Neuronal stem cell (in vitro differentiated cells): ENCODE results near the gene ELFN1.
A peak's percentile ranks its signal among the peaks of the same experiment; 100 is the strongest.

Source experiments
- DNase-seq: peaks from one replicate; pipeline ENCODE4 v3.0.0-alpha.2; 2013; ENCODE audit warnings: low spot score
- H2AFZ ChIP-seq: one replicate; pipeline ENCODE4 v1.6.1; 2013; ENCODE audit warnings: mild to moderate bottlenecking, low read length, inconsistent platforms
- H2AK5ac ChIP-seq: 2 replicates; pipeline ENCODE4 v1.6.1; 2013; ENCODE audit warnings: low read depth, mild to moderate bottlenecking, inconsistent platforms, low read length, moderate library complexity, mixed read lengths
- H2BK120ac ChIP-seq: 2 replicates; pipeline ENCODE4 v1.6.1; 2013; ENCODE audit warnings: low read depth, mild to moderate bottlenecking, inconsistent platforms, low read length, moderate library complexity, mixed read lengths
- H2BK12ac ChIP-seq: one replicate; pipeline ENCODE4 v1.6.1; 2013; ENCODE audit warnings: low read length, inconsistent platforms
- H2BK15ac ChIP-seq: 2 replicates; pipeline ENCODE4 v1.6.1; 2013; ENCODE audit warnings: mild to moderate bottlenecking, low read length, inconsistent platforms, mixed read lengths
- H2BK5ac ChIP-seq: one replicate; pipeline ENCODE4 v1.6.1; 2013; ENCODE audit warnings: inconsistent platforms, mild to moderate bottlenecking, low read length, moderate library complexity
- H3K14ac ChIP-seq: one replicate; pipeline ENCODE4 v1.6.1; 2013; ENCODE audit warnings: low read length, inconsistent platforms
- H3K18ac ChIP-seq: 2 replicates; pipeline ENCODE4 v1.6.1; 2013; ENCODE audit warnings: low read length, inconsistent platforms
- H3K23ac ChIP-seq: 2 replicates; pipeline ENCODE4 v1.6.1; 2013; ENCODE audit warnings: low read depth, mild to moderate bottlenecking, mixed read lengths, low read length, inconsistent platforms; ENCODE audit not compliant: poor library complexity
- H3K27ac ChIP-seq: replicated peaks from 3 replicates; pipeline ENCODE4 v1.5.1; 2013; ENCODE audit warnings: low read length, inconsistent platforms
- H3K27me3 ChIP-seq, 3 experiments: 2 replicates each; pipeline ENCODE4 v1.6.1; 2013; ENCODE audit warnings: low read length in 3 of 3, mild to moderate bottlenecking in 2 of 3, inconsistent platforms in 1 of 3, low read depth in 1 of 3, mixed read lengths in 1 of 3, moderate library complexity in 1 of 3; ENCODE audit not compliant: control insufficient read depth in 3 of 3, insufficient read depth in 3 of 3
- H3K36me3 ChIP-seq, 2 donors: replicated peaks in 1 of 2; 2 replicates each; pipeline ENCODE4 v1.6.1; 2013; ENCODE audit warnings: low read length in 2 of 2; ENCODE audit not compliant: control insufficient read depth in 2 of 2, insufficient read depth in 2 of 2
- H3K4ac ChIP-seq: 2 replicates; pipeline ENCODE4 v1.6.1; 2013; ENCODE audit warnings: inconsistent platforms, mild to moderate bottlenecking, low read length, moderate library complexity
- H3K4me1 ChIP-seq, 2 donors: 1 replicate in 1 of 2; 2 replicates in 1 of 2; pipeline ENCODE4 v1.6.1; 2013; ENCODE audit warnings: low read length in 2 of 2, low read depth in 1 of 2; ENCODE audit not compliant: control insufficient read depth in 2 of 2, insufficient read depth in 1 of 2
- H3K4me2 ChIP-seq: one replicate; pipeline ENCODE4 v1.6.1; 2013; ENCODE audit warnings: mild to moderate bottlenecking, low read length, inconsistent platforms; ENCODE audit not compliant: insufficient read depth, poor library complexity, severe bottlenecking
- H3K4me3 ChIP-seq, 2 donors: 2 replicates each; pipeline ENCODE4 v1.5.1; 2013; ENCODE audit warnings: low read length in 2 of 2, mild to moderate bottlenecking in 2 of 2, inconsistent platforms in 1 of 2, moderate library complexity in 1 of 2
- H3K79me1 ChIP-seq: one replicate; pipeline ENCODE4 v1.6.1; 2013; ENCODE audit warnings: low read depth, mild to moderate bottlenecking, inconsistent platforms, low read length, moderate library complexity
- H3K9ac ChIP-seq: one replicate; pipeline ENCODE4 v1.6.1; 2013; ENCODE audit warnings: mild to moderate bottlenecking, low read depth, low read length, inconsistent platforms; ENCODE audit not compliant: poor library complexity
- H3K9me3 ChIP-seq, 2 donors: replicated peaks in 1 of 2; 2 replicates each; pipeline versions ENCODE3 to v1.6.1; 2013; ENCODE audit warnings: low read length in 2 of 2, mild to moderate bottlenecking in 2 of 2, inconsistent platforms in 1 of 2, low read depth in 1 of 2, mixed read lengths in 1 of 2, moderate library complexity in 1 of 2; ENCODE audit not compliant: control insufficient read depth in 2 of 2, insufficient read depth in 1 of 2
- H4K8ac ChIP-seq: one replicate; pipeline ENCODE4 v1.6.1; 2013; ENCODE audit warnings: low read depth, mild to moderate bottlenecking, inconsistent platforms, low read length, moderate library complexity
- H4K91ac ChIP-seq: one replicate; pipeline ENCODE4 v1.6.1; 2013; ENCODE audit warnings: low read length, low read depth, mild to moderate bottlenecking, inconsistent platforms; ENCODE audit not compliant: poor library complexity
- WGBS, 2 donors: extraction: QIAGEN DNeasy Blood & Tissue Kit; methylation state at CpG; one replicate each; pipeline ENCODE4 v1.1.7; 2013; ENCODE audit warnings: missing lambda C conversion rate in 2 of 2, mixed read lengths in 1 of 2; ENCODE audit not compliant: insufficient read length in 2 of 2, insufficient replicate concordance in 1 of 2; ENCODE audit errors: extremely low coverage in 2 of 2; 5-methylcytosine and 5-hydroxymethylcytosine counted together

ELFN1 gene

GRCh38 chr7:1754345-1754908, 84.3 kb downstream of the ELFN1 start:
- Histone ChIP-seq H2BK15ac (no peak overlapping the region), H2AK5ac (no peak overlapping the region), H3K9me3 (no peaks in the 10 kb centered on the region), H3K14ac (no peak overlapping the region), H3K4me2 (no peak overlapping the region), H3K23ac (no peak overlapping the region), H3K4me3 (no peak overlapping the region), H3K27ac (no peak overlapping the region), H3K18ac (no peak overlapping the region), H3K79me1 (no peaks in the 10 kb centered on the region), H3K4ac (no peak overlapping the region), H2BK120ac (no peak overlapping the region), H2BK12ac (no peak overlapping the region), H3K4me1 (peaks cover 0 to 8% of the 10 kb centered on the region in 2 donors), H2AFZ (no peak overlapping the region), H2BK5ac (no peak overlapping the region), H3K27me3 (peaks cover 0 to 13% (median 2%) of the 10 kb centered on the region in 3 experiments), H3K9ac (no peak overlapping the region), H3K36me3 (no peaks in the 10 kb centered on the region), H4K8ac (no peak overlapping the region), H4K91ac (no peak overlapping the region)
- DNase-seq: no peak
- no CpG with 5 or more reads among the region's 5 CpGs for WGBS, 2 donors

- H3K14ac ChIP-seq: no peak overlapping the region
These were observed 85.9 kb downstream of the ELFN1 start for GRCh38 chr7:1755783-1756625.

GRCh38 chr7:1757601-1758000, 87.5 kb downstream of the ELFN1 start:
- peaks cover 3% of the 10 kb centered on the region for H3K79me1 ChIP-seq
- H2BK120ac ChIP-seq: no peak overlapping the region
- H3K4me2 ChIP-seq: no peak overlapping the region
- peaks cover 0 to 4% of the 10 kb centered on the region in 2 donors for H3K9me3 ChIP-seq
- peak overlapping the region; percentile 73 for H3K14ac ChIP-seq
- no peak overlapping the region for H3K23ac ChIP-seq
- H3K4ac ChIP-seq: no peak overlapping the region
- no peak overlapping the region for H3K27ac ChIP-seq
- no peaks in the 10 kb centered on the region for H3K36me3 ChIP-seq
- no peak overlapping the region for H3K9ac ChIP-seq
- WGBS, 2 donors: no CpG with 5 or more reads among the region's 13 CpGs
- H2BK5ac ChIP-seq: no peak overlapping the region
- peaks cover 0 to 13% (median 4%) of the 10 kb centered on the region in 3 experiments for H3K27me3 ChIP-seq
- no peak overlapping the region for H2BK12ac ChIP-seq
- H2AFZ ChIP-seq: no peak overlapping the region
- H2BK15ac ChIP-seq: peak overlapping the region; percentile 62
- no peak for DNase-seq
- H3K4me1 ChIP-seq: peaks cover 0 to 2% of the 10 kb centered on the region in 2 donors
- H3K18ac ChIP-seq: no peak overlapping the region
- no peak overlapping the region for H3K4me3 ChIP-seq
- H4K91ac ChIP-seq: no peak overlapping the region
- H2AK5ac ChIP-seq: peak overlapping the region; percentile 6
- H4K8ac ChIP-seq: no peak overlapping the region

More at GRCh38 chr7:1755783-1756625, 85.9 kb downstream of the ELFN1 start:
- Histone ChIP-seq H4K91ac (no peak overlapping the region), H3K18ac (no peak overlapping the region), H2AFZ (no peak overlapping the region), H3K27ac (no peak overlapping the region), H3K36me3 (no peaks in the 10 kb centered on the region), H3K9ac (no peak overlapping the region), H3K27me3 (peaks cover 0 to 13% (median 2%) of the 10 kb centered on the region in 3 experiments), H3K4me2 (no peak overlapping the region), H3K79me1 (no peaks in the 10 kb centered on the region), H2BK5ac (no peak overlapping the region), H4K8ac (no peak overlapping the region), H3K4ac (no peak overlapping the region), H2BK15ac (no peak overlapping the region), H3K4me1 (peaks cover 0 to 2% of the 10 kb centered on the region in 2 donors), H3K4me3 (no peak overlapping the region), H3K9me3 (no peaks in the 10 kb centered on the region), H2BK120ac (no peak overlapping the region), H2BK12ac (no peak overlapping the region), H3K23ac (no peak overlapping the region), H2AK5ac (no peak overlapping the region)
- no CpG with 5 or more reads among the region's 12 CpGs for WGBS, 2 donors
- DNase-seq: no peak
